Measurements from ENCODE around the gene RHEBL1.
A peak's percentile ranks its signal among the peaks of the same experiment; 100 is the strongest.

RHEBL1 gene

DNA sequence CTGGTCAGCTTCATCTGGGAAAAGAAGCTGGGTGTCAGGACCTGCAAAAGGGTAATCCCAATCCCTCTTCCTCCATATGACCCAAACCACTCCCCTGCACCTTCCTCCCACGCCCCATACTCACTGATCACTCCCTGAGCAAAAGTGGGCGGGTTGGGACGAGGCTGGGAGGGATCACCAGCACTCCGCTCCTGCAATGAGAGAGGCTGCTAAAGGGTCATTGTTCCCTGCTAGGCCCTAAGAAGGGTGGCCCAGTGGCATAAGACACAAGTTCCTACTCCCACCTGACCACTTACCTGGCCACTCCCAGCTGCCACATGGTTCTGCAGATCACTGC is 35.5 kb downstream of the RHEBL1 start:
- FAIRE-seq = no peak

DNA sequence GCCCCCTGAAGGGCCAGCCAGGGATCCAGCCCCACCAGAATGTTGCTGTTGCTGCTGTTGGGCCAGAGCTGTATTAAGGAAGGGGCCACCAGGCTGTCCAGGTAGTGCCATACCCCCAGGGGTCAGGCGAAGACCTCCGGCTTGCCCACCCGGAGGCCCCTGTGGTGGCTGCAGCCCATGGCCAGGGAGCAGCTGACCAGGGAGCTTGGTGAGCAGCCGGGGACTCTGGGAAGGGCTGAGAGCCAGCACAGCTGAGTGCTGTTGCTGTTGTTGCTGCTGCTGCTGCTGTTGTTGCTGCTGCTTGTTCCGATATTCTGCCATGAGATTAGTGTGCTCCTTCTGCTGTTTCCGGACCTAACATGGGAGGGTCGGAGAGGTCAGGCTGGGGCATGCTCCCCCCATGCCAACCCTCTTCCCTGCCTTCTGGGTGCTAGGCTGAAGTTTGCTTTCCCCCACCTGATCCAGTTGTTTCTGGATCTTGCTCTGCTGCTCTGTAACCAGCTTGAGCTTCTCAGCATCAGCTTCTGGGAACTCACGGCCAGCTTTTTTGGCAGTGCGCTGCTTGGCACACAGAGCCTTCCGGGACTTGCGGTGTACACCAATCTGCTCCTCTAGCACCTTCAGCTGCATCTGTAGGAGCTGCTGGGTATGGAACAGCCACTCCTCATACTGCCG is 36.0 kb downstream of the RHEBL1 start:
- DNase-seq (ENCODE audit: insufficient read length, low spot score) (no peak), FAIRE-seq (no peak)
- TF ChIP-seq, protein P1, sequence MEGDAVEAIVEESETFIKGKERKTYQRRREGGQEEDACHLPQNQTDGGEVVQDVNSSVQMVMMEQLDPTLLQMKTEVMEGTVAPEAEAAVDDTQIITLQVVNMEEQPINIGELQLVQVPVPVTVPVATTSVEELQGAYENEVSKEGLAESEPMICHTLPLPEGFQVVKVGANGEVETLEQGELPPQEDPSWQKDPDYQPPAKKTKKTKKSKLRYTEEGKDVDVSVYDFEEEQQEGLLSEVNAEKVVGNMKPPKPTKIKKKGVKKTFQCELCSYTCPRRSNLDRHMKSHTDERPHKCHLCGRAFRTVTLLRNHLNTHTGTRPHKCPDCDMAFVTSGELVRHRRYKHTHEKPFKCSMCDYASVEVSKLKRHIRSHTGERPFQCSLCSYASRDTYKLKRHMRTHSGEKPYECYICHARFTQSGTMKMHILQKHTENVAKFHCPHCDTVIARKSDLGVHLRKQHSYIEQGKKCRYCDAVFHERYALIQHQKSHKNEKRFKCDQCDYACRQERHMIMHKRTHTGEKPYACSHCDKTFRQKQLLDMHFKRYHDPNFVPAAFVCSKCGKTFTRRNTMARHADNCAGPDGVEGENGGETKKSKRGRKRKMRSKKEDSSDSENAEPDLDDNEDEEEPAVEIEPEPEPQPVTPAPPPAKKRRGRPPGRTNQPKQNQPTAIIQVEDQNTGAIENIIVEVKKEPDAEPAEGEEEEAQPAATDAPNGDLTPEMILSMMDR (IDR thresholded peaks at IDR 0.05; ENCODE audit: insufficient read depth, missing control alignments) = no peak

More for the DNA sequence above, 35.5 kb downstream of the RHEBL1 start:
- TF ChIP-seq, protein P1 (IDR thresholded peaks at IDR 0.05; ENCODE audit: insufficient read depth, missing control alignments) = no peak
- no peak for DNase-seq (ENCODE audit: insufficient read length, low spot score)

DNA sequence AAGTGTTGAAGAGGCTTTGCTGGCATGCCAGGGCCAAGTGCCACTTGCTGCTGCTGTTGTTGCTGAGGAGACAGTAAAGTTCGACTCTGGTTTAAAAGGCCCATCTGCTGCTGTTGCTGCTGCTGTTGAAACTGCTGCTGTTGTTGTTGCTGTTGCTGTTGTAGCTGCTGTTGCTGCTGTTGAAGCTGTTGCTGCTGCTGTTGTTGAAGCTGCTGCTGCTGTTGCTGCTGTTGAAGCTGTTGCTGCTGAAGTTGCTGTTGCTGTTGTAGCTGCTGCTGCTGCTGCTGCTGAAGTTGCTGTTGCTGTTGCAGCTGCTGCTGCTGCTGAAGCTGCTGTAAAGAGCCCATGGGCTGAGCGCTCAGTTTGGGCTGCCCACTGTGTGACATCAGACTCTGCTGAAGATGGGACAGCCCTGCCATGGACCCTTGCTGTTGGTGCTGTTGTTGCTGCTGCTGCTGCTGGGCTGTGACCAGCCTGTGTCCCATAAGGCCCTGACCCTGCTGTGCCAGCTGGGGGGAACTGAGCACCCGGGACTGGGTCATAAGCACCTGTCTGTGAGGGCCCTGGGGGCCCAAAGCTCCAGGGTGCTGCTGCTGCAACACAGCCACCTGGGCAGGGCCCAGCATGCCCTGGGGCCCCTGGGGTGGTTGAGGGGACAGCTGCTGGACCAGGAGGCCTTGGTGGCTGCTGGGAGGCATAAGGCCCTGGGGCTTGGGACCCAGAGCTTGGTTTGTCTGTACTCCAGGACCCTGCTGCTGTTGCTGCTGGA is 36.9 kb downstream of the RHEBL1 start:
- TF ChIP-seq, protein P1 (IDR thresholded peaks at IDR 0.05; ENCODE audit: insufficient read depth, missing control alignments) = no peak
- no peak for FAIRE-seq
- no peak for DNase-seq (ENCODE audit: insufficient read length, low spot score)

DNA sequence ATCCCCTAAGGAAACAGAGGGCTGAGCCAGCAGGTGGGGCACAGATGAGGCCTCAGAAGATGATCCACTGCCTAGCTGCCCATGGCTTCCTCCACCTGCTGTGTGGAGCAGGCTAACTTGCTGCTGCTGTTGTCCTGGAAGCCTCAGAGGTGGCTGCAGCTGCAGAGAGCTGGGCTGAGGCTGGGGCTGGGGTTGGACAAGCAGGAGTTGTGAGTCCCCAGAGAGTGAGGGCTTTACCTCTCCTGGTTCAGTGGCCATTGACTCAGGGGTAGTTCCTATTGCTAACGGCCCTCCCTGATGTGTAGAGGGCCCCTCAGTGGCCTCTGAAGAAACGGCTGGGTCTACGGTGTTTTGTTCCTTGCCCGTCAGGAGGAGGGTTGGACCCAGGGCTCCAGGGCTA is 37.5 kb downstream of the RHEBL1 start:
- TF ChIP-seq, protein P1 (IDR thresholded peaks at IDR 0.05; ENCODE audit: insufficient read depth, missing control alignments) = no peak
- DNase-seq (ENCODE audit: insufficient read length, low spot score) (no peak), FAIRE-seq (no peak)

DNA sequence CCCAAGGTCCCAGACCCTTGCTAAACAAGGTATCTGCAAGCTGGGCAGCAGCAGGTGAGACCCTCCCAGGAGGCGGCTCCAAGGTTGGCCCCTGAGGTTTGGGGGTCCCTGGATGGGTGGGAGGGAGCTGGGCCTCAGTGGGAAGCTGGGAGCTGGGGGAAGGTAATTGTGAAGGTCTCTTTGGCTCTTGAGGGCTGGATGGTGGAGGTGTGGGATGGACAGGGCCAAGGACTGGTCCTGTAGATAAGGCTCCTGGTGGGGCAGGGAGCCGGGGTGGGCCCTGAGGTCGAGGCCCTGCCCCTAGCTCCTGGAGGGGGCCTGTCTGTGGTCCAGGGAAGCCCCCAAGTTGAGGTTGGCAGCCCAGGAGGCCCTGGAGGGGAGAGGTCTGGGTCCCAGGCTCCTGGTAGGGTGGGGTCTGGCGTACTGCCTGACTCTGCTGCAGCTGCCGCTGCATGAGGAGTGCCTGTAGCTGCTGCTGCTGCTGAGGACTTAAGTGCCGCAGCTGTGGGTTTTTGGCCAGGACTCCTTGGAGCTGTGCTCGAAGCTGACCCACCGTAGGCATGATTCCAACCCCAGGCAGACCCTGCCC is 38.1 kb downstream of the RHEBL1 start:
- TF ChIP-seq, protein P1 (IDR thresholded peaks at IDR 0.05; ENCODE audit: insufficient read depth, missing control alignments) = no peak
- DNase-seq (ENCODE audit: insufficient read length, low spot score) (no peak), FAIRE-seq (no peak)

DNA sequence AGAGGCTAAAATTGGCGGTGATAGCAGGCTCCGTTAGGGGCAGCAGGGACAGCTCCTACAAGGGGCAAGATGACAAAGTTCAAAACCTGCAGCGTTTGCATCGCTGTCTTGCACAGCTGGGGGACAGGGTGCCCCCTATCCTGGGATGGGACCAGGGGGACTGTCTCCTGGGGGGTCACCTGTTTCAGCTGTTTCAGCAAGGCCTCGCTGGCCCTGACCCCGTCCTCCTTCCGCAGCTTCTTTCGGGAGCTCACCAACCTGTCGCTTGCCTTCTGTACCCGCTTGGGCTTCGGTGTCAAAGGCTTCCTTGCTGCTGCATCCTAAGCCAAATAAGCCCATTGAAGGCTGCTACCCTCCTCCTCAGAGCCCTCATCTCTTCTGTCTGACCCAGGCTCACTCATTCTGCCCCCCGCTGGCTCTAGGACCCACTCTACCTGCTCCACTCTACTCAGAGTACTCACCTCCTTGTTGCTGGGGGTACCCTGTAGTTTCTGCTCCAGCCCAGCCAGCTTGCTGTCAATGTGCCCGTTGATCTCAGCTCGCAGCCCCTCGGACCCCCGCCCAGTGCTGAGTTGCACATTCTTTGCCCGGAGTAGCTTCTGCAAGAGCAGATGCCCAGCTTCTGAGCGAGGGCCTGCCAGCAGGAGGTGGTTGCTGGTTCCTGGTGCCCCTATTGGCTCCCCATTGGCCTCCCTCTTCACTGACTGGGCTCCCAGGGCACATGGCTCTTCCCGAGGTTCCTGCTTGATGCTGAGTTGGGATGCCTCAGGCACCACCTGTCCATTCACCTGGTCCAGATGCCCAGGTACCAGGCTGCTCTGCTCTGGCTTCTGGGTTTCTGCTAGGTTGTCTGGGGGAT is 38.8 kb downstream of the RHEBL1 start:
- FAIRE-seq = no peak
- peak; percentile 14 for DNase-seq (ENCODE audit: insufficient read length, low spot score)
- TF ChIP-seq, protein P1 (IDR thresholded peaks at IDR 0.05; ENCODE audit: insufficient read depth, missing control alignments) = no peak
